Activated naive CD8-positive, alpha-beta T cell treated with anti-CD3 and anti-CD28 coated beads, Interleukin-2, amount 50 U/mL, for 24 hours (primary cell): ENCODE results near the gene VWA5B1.

Experiments
- ATAC-seq: fragments of 150-1000 bp; cut with Tn5 transposase; one replicate; pipeline ENCODE4 v1.10.0; 2021
- DNase-seq: peaks from one replicate; pipeline ENCODE4 v3.0.0; 2021
- H3K27ac Mint-ChIP-seq: one replicate; pipeline ENCODE4 v1.8.0; 2021; ENCODE audit warnings: mild to moderate bottlenecking, mixed read lengths
- H3K27me3 Mint-ChIP-seq: one replicate; pipeline ENCODE4 v1.8.0; 2021; ENCODE audit warnings: mixed read lengths
- H3K36me3 Mint-ChIP-seq: one replicate; pipeline ENCODE4 v1.8.0; 2021; ENCODE audit warnings: low read depth, mixed read lengths
- H3K4me1 Mint-ChIP-seq: one replicate; pipeline ENCODE4 v1.8.0; 2021; ENCODE audit warnings: mixed read lengths
- H3K4me3 Mint-ChIP-seq: one replicate; pipeline ENCODE4 v1.8.0; 2021; ENCODE audit warnings: mild to moderate bottlenecking, moderate library complexity, mixed read lengths
- H3K9me3 Mint-ChIP-seq: one replicate; pipeline ENCODE4 v1.8.0; 2021; ENCODE audit warnings: mixed read lengths

VWA5B1 gene

DNA sequence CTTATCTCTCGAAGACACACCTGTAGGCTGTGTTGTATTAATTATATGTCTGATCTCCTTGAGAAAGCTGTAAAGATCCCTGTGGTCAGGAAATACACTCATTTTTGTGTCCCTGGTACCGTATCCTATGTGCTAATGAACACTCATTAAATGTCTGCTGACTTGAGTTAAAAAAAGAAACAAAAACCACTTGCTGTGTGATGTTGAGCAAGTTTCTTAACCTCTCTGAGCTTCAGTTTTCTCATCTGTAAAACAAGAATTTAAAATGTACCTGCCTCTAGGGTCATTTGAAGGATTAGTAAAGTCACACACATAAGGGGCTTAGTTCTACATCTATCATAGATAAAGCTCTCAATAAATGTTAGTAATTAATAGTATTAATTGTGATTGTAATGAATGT is 91.3 kb downstream of the VWA5B1 start:
- Mint-ChIP-seq H3K27me3 (peaks cover 58% of the 10 kb centered on the region), H3K27ac (peak overlapping the region; percentile 14)
- no peak for ATAC-seq

DNA sequence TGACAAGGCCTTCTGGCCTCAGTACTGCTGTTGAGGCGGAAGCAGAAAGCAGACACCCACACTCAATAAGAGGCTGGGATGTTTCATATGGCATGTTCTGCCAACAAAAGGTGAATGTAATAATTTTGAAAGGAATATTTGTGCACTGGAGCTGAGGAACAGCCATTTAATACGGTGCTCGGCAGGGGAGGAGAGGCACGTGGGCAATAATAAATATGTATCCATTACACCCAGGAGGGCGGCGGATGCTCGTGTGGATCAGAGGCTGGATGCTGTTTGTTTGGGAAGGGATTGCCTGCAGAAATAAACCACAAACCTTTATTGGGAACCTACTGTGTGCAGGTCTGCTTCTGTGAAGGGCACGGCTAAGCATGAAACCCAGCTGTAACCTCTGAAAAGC is 92.0 kb downstream of the VWA5B1 start:
- Mint-ChIP-seq H3K4me3 (no peak overlapping the region), H3K9me3 (peaks cover 6% of the 10 kb centered on the region), H3K27ac (no peak overlapping the region), H3K27me3 (peaks cover 60% of the 10 kb centered on the region), H3K4me1 (peaks cover 5% of the 10 kb centered on the region), H3K36me3 (peaks cover 2% of the 10 kb centered on the region)
- DNase-seq = no peak
- no peak for ATAC-seq

More for the DNA sequence above, 91.3 kb downstream of the VWA5B1 start:
- Mint-ChIP-seq H3K36me3 (peaks cover 2% of the 10 kb centered on the region), H3K4me1 (peaks cover 5% of the 10 kb centered on the region), H3K9me3 (peaks cover 6% of the 10 kb centered on the region), H3K4me3 (no peak overlapping the region)
- no peak for DNase-seq

DNA sequence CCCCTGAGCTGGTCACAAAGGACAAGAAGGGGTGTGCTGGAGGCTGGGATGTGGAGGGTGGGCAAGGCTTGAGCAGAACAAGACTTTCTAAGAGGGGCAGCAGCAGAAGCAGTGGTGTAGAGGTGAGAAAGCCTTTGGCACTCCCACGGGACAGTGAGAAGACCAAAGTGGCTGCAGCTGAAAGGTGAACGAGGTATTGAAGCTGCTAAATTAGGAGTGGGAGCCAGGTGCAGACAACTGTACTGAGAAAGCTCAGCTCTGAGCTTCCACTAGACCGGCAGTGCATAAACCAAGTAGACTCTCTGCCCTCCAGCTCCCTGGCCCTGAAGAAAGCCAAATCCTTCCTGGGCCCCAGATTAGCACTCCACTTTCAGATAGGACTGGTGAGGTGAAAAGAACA is 93.0 kb downstream of the VWA5B1 start:
- Mint-ChIP-seq H3K4me3 (no peak overlapping the region), H3K27ac (no peak overlapping the region), H3K27me3 (peaks cover 65% of the 10 kb centered on the region), H3K9me3 (peaks cover 6% of the 10 kb centered on the region), H3K4me1 (peaks cover 5% of the 10 kb centered on the region), H3K36me3 (peaks cover 2% of the 10 kb centered on the region)
- DNase-seq (no peak), ATAC-seq (no peak)

DNA sequence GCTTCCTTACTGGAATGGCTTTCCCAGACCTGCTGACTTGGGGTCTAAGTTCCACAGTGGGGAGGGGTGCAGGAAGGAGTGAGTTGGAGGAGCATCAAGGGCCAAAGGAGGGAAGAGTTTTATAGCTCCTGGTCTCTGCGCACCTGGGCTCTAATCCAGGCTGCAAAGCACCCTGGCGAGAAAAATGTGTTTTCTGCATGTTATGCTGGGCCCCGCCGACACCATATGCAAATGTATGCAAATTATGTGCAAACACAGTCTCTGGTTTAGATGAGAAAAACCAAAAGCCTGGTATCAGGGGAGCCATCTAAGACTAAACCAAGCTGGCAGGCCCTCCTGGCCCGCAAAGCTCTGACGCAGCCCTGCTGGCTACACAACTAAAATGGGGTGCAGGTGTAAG is 95.0 kb downstream of the VWA5B1 start:
- Mint-ChIP-seq H3K4me3 (no peak overlapping the region), H3K4me1 (no peaks in the 10 kb centered on the region), H3K27ac (no peak overlapping the region), H3K9me3 (peaks cover 6% of the 10 kb centered on the region), H3K36me3 (peaks cover 2% of the 10 kb centered on the region), H3K27me3 (peaks cover 62% of the 10 kb centered on the region)
- ATAC-seq (no peak), DNase-seq (no peak)

DNA sequence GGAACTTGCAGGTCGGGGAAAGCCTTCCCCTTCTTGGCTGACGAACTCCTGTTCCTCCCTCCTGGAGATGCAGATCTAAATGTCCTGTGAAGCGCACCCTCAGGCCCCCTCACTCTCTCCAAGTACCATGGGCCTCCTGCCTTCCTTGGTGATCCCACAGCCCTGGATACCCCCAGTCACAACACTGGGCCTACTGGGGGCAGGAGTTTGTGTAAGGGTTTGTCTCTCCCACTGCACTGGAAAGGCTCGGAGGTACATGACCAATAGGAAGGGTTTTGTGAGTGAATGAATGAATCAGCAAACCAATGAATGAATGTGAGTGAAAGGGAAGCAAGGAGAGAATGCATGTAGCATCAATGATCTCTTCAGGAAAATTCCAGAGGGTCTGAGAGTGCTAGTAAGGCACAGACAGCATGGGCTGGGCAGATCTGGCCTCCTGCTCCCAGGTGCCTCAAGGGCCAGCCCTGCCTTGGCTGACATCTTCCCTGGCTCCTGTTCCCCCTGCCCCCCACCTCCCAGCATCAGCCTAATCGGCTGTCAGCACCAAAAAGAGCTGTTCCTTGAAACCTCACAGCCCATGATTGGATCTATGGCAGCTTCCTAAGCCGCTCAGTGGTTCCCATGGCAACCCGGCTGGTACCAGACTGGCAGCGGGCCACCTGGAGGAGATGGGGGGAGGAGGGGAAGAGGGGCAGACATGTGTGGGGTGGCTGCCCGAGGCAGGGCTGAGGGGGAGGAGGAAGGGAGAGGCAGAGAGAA is 95.8 kb downstream of the VWA5B1 start:
- no peak for DNase-seq
- H3K27ac Mint-ChIP-seq = no peak overlapping the region
- peaks cover 70% of the 10 kb centered on the region for H3K27me3 Mint-ChIP-seq
- no peaks in the 10 kb centered on the region for H3K4me1 Mint-ChIP-seq
- peaks cover 6% of the 10 kb centered on the region for H3K9me3 Mint-ChIP-seq
- H3K4me3 Mint-ChIP-seq = no peak overlapping the region
- H3K36me3 Mint-ChIP-seq = peaks cover 2% of the 10 kb centered on the region
- ATAC-seq = no peak

DNA sequence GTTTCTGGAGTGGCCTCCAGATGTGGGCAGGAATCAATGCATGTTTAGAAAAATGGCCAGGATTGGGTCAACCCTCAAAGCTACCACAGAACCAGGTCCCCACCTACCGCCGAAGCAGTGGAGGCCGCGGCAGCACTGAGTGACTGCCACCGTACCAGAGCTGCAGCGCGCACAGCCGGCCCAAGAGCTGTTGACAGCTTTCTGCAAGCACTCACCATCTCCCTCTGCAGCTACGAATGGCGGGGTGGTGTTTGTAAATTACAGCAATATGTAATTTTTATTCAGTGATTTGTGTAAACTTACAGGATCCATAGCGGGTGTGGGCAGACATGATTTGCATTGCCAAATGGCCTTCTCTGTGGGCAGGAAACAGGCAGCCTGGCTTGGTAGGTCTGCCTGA is 98.9 kb downstream of the VWA5B1 start:
- ATAC-seq = no peak
- H3K4me3 Mint-ChIP-seq = no peak overlapping the region
- peaks cover 1% of the 10 kb centered on the region for H3K36me3 Mint-ChIP-seq
- H3K27ac Mint-ChIP-seq = no peak overlapping the region
- DNase-seq = no peak
- H3K27me3 Mint-ChIP-seq = peaks cover 66% of the 10 kb centered on the region
- H3K4me1 Mint-ChIP-seq = no peaks in the 10 kb centered on the region
- peaks cover 13% of the 10 kb centered on the region for H3K9me3 Mint-ChIP-seq

DNA sequence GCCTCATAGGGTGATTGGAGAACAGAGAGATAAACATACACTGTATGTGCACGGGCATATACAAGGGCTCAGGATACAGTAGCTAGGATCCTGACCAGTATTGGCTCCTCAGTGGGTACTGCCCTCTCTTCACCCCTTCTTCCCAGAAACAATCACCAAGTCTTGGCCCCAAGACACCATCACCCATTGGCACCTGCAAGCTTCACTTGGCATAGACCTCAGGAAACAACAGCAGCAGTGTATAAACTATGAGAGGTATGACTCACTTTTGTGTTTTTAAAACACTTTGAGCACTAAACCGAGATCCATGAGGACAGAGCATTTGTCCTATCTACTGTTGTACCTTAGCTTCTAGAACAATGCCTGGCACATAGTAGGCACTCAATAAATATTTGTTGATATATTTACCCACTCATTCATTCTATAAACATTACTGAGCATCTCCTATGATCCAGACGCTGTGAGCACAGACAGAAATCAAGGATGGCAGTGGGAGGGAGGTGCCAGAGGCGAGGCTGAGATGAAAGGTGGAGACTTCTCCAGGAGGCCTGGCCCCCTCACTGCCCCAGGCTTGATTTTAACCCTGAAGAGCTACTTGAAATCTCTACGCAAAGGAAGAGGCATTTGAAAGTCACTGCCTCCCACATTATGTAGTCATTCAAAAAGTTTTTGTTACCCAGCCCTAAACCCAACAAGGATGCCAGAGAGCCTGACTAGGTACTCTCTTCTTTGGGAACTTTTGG is 100.1 kb downstream of the VWA5B1 start:
- Mint-ChIP-seq H3K4me1 (no peaks in the 10 kb centered on the region), H3K27ac (no peak overlapping the region), H3K9me3 (peaks cover 24% of the 10 kb centered on the region), H3K27me3 (peaks cover 61% of the 10 kb centered on the region), H3K4me3 (no peak overlapping the region), H3K36me3 (peaks cover 1% of the 10 kb centered on the region)
- ATAC-seq (no peak), DNase-seq (no peak)

DNA sequence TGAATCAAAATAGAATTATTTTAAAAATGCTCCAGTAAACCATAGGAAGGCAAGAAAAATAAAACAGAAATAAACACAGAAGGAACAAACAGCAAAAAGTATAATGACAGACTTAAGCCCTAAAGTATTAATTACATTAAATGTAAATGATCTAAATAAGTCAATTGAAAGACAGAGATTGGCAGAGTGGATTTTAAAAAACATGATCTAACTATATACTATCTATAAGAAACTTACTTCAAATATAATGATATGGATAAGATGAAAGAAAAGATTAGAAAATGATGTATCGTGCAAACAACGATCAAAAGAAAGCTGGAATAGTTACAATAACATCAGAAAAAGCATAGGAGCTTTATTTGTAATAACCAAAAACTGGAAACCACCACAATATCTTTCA is 104.6 kb downstream of the VWA5B1 start:
- peaks cover 49% of the 10 kb centered on the region for H3K27me3 Mint-ChIP-seq
- DNase-seq = no peak
- no peak for ATAC-seq

DNA sequence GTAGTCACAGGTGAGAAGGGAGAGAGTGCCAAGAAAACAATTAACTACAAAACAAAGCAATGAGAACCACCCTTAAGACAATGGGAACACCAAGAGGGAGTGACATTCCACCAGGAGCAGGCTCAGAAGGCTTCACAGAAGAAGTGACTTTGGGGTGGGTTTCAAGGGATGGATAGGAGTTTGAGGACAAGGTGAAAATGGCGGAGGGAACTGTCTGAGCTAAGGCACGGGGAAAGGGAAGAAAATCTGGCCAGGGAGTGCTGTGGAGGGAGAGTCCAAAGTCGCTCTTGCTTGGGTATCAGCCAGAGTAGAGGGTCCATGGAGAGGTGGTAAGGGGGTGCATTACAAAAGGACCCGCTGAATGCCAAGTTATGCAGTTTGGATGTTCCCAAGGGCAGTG is 108.1 kb downstream of the VWA5B1 start:
- ATAC-seq (no peak), DNase-seq (no peak)
- H3K27ac Mint-ChIP-seq = no peak overlapping the region
- peaks cover 1% of the 10 kb centered on the region for H3K36me3 Mint-ChIP-seq
- H3K4me3 Mint-ChIP-seq = no peak overlapping the region
- H3K27me3 Mint-ChIP-seq = peaks cover 43% of the 10 kb centered on the region
- peaks cover 19% of the 10 kb centered on the region for H3K9me3 Mint-ChIP-seq
- H3K4me1 Mint-ChIP-seq = no peaks in the 10 kb centered on the region

More for the DNA sequence above, 104.6 kb downstream of the VWA5B1 start:
- no peaks in the 10 kb centered on the region for H3K4me1 Mint-ChIP-seq
- H3K4me3 Mint-ChIP-seq = no peak overlapping the region
- H3K9me3 Mint-ChIP-seq = peaks cover 24% of the 10 kb centered on the region
- H3K36me3 Mint-ChIP-seq = peaks cover 1% of the 10 kb centered on the region
- no peak overlapping the region for H3K27ac Mint-ChIP-seq

DNA sequence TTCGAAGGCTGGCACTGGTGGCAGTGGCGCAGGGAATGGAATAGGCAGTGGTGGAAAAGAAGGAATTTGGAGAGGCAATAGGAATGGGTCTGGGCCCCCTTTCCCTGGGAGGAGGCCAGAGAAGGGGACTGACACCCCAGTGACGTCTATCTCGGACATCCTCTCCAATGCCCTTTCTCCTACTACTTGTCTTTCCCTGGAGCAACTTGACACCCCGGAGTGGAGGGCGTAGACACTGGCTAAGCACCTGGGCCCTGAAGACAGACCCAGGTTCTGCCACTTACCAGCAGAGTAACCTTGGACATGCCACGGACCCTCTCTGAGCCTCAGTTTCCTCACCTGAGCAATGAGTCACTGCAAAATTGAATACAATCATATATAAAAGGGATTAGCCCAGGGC is 108.5 kb downstream of the VWA5B1 start:
- H3K9me3 Mint-ChIP-seq = peaks cover 15% of the 10 kb centered on the region
- no peak overlapping the region for H3K27ac Mint-ChIP-seq
- H3K36me3 Mint-ChIP-seq = peaks cover 1% of the 10 kb centered on the region
- H3K4me3 Mint-ChIP-seq = no peak overlapping the region
- ATAC-seq = no peak
- H3K4me1 Mint-ChIP-seq = no peaks in the 10 kb centered on the region
- peaks cover 41% of the 10 kb centered on the region for H3K27me3 Mint-ChIP-seq
- no peak for DNase-seq

DNA sequence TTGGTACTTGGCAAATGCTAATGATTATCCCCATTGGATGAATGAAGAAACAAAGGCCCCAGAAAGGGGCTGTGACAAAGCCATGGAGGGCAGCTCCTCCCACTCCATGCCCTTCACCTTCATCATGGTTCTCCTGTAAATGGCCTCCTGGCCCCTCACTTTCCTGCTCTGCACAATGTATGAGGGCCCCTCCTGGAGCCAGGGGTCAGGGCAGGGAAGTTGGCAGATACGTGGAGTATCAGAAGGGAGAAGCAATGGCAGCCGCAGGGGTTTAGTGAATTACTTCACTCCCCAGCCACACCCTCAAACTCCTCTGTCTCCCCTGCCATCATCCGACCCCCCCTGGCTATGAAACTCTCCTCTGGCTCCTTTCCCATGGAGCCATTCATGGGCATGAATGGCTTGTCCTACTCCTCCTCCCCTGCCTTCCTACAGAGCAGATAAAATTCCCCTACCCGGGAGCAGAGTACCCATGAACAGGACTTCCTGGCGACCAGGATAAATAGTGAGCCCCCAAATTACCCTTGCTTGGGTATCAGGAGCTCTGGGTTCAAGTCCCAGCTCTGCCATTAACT is 109.0 kb downstream of the VWA5B1 start:
- DNase-seq (no peak), ATAC-seq (no peak)
- peaks cover 10% of the 10 kb centered on the region for H3K9me3 Mint-ChIP-seq
- peaks cover 43% of the 10 kb centered on the region for H3K27me3 Mint-ChIP-seq
- no peak overlapping the region for H3K27ac Mint-ChIP-seq
- H3K4me3 Mint-ChIP-seq = no peak overlapping the region
- H3K36me3 Mint-ChIP-seq = no peaks in the 10 kb centered on the region
- H3K4me1 Mint-ChIP-seq = no peaks in the 10 kb centered on the region

DNA sequence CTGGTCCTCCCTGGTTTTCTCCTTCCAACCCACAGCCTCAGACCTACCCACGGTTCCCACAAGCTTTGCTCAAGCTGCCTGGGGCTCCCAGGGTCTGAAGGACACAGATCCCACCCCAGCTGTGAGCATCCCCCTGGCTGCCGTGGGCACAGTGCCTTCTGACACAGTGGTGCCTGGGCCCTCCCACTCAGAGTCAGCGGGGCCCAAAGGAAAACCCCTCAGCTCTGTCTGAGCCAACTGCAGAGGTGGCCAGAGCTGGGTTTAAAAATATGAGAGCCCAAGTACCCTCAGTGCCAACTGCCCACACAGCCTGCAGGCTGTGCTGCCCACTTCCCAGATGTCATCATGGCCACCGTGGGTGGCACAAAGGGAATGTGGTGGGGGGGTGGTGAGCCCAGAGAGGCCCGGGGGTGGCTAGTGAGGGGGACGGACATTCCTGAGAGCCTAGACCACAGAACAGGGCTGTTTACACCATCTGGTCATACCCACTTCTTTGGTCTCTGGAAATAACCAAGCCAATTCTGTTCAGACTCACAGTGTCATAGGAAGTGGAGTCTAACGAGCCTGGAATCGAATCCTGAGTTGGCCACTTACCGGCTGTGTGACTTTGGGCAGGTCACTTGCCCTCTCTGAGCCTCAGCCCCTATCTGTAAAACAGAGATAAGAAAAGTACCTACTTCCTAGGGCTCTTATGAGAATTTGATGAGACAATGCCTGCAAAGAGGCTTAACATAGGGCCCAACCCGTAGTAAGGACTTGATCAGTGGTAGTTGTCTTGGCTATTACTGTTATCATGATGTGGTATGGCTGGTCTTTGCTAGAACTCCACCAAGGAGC is 109.9 kb downstream of the VWA5B1 start:
- H3K4me3 Mint-ChIP-seq = no peak overlapping the region
- H3K27ac Mint-ChIP-seq = no peak overlapping the region
- peaks cover 42% of the 10 kb centered on the region for H3K27me3 Mint-ChIP-seq
- peaks cover 1% of the 10 kb centered on the region for H3K9me3 Mint-ChIP-seq
- no peak for DNase-seq
- ATAC-seq = no peak
- no peaks in the 10 kb centered on the region for H3K36me3 Mint-ChIP-seq
- no peaks in the 10 kb centered on the region for H3K4me1 Mint-ChIP-seq

DNA sequence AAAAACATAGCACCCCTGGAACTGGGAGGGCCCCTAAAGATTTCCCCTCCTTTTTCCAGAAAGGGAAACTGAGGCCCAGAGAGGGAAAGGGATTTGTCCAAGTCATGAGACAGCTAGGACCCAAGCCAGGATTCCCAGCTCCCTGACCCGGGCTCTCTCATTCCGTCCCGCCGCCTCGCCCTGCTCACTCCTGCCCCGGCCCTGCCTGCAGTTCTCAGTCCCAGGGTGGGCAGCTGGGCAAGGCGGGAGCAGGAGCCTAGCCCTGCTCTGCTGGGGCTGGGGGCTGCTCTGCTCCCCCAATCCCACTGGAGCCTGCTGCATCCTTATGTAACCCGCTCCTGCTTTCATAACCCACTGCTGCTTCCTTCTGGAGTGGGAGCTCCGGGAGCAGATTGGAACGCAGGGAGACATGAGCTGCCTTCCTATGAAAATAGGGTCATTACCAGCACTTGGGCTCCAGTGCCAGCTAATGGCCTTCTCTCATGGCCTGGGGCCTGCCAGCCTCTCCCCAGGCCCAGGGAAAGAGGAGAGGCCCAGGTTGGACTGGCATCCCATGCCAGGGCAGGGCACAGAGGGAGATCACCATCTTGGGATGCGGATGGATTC is 110.8 kb downstream of the VWA5B1 start:
- no peak overlapping the region for H3K27ac Mint-ChIP-seq
- no peaks in the 10 kb centered on the region for H3K4me1 Mint-ChIP-seq
- H3K4me3 Mint-ChIP-seq = no peak overlapping the region
- H3K9me3 Mint-ChIP-seq = no peaks in the 10 kb centered on the region
- ATAC-seq (no peak), DNase-seq (no peak)
- no peaks in the 10 kb centered on the region for H3K36me3 Mint-ChIP-seq
- peaks cover 48% of the 10 kb centered on the region for H3K27me3 Mint-ChIP-seq
